Mucosa of rectum (tissue), 2 donors: ENCODE measurements around the gene TBCK.

Source experiments
- H3K27ac ChIP-seq, 2 donors: one replicate each; pipeline ENCODE4 v1.7.0; 2013; ENCODE audit warnings: inconsistent platforms in 2 of 2, low read depth in 2 of 2, low read length in 2 of 2
- H3K27me3 ChIP-seq, 2 donors: one replicate each; pipeline ENCODE4 v1.7.0; 2013; ENCODE audit warnings: low read length in 2 of 2; ENCODE audit not compliant: control insufficient read depth in 2 of 2, insufficient read depth in 2 of 2
- H3K36me3 ChIP-seq, 2 donors: one replicate each; pipeline ENCODE4 v1.7.0; 2013; ENCODE audit warnings: low read length in 2 of 2; ENCODE audit not compliant: control insufficient read depth in 2 of 2, insufficient read depth in 2 of 2
- H3K4me1 ChIP-seq, 2 donors: one replicate each; pipeline ENCODE4 v1.7.0; 2013; ENCODE audit warnings: low read length in 2 of 2, mild to moderate bottlenecking in 1 of 2; ENCODE audit not compliant: control insufficient read depth in 2 of 2, insufficient read depth in 2 of 2
- H3K4me3 ChIP-seq, 2 donors: one replicate each; pipeline ENCODE4 v1.7.0; 2013; ENCODE audit warnings: low read length in 2 of 2
- H3K9ac ChIP-seq, 2 donors: one replicate each; pipeline ENCODE4 v1.7.0; 2013; ENCODE audit warnings: low read length in 2 of 2, low read depth in 1 of 2, mild to moderate bottlenecking in 1 of 2
- H3K9me3 ChIP-seq, 2 donors: one replicate each; pipeline ENCODE4 v1.7.0; 2013; ENCODE audit warnings: low read length in 2 of 2; ENCODE audit not compliant: control insufficient read depth in 2 of 2
- donor health status: healthy.
- donor health status: Normal muscosa, but diverticular disease.

Gene TBCK

DNA sequence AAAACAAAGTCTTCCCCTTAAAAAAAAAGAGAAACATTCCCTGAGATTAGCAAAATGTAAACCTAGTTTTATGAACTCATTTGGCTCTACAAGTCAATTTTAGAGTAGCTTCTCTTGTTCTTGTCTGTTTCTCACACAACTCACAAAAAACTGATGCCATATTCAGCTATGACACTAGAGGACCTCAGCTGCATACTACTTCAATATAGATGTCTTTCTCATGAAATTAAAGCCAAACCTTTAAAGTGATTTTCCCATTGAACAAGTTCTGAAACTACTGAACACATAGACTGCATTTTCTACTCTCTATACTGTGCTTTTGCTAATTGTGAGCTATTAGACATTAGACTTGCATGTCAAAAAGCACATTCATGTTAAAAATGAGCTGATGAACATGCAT is 49.8 kb downstream of the TBCK start:
- Histone ChIP-seq H3K27ac (no peak overlapping the region), H3K27me3 (no peaks in the 10 kb centered on the region), H3K9ac (no peak overlapping the region), H3K4me1 (no peaks in the 10 kb centered on the region), H3K36me3 (no peaks in the 10 kb centered on the region), H3K4me3 (no peak overlapping the region), H3K9me3 (no peaks in the 10 kb centered on the region)

DNA sequence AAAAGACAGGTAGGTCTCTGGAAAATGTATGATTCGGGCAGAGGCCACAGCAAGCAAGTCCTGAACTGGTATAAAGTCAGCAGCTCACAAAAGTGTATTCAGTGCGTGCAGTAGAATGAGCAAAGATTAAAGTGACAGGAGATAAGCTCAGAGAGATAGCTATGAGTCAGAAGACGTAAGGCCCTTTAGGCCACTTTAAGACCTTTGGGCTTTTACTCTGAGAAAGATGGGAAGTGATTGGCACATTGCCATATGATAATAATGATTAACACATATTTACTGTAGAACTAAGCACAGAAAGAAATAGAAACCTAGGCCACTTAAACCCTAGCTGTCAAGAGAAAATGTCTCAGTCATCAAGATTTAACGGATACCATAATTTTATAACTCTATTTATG is 51.7 kb downstream of the TBCK start:
- H3K9ac ChIP-seq: no peak overlapping the region

GRCh38 chr4:106263594-106264330 is 52.2 kb downstream of the TBCK start:
- Histone ChIP-seq H3K27ac (no peak overlapping the region), H3K9ac (no peak overlapping the region), H3K36me3 (no peaks in the 10 kb centered on the region), H3K4me3 (no peak overlapping the region), H3K9me3 (no peaks in the 10 kb centered on the region), H3K27me3 (no peaks in the 10 kb centered on the region), H3K4me1 (no peaks in the 10 kb centered on the region)

More for the DNA sequence above, 51.7 kb downstream of the TBCK start:
- no peak overlapping the region for H3K27ac ChIP-seq
- no peaks in the 10 kb centered on the region for H3K36me3 ChIP-seq
- H3K4me1 ChIP-seq: no peaks in the 10 kb centered on the region
- H3K4me3 ChIP-seq: no peak overlapping the region
- no peaks in the 10 kb centered on the region for H3K27me3 ChIP-seq
- no peaks in the 10 kb centered on the region for H3K9me3 ChIP-seq

DNA sequence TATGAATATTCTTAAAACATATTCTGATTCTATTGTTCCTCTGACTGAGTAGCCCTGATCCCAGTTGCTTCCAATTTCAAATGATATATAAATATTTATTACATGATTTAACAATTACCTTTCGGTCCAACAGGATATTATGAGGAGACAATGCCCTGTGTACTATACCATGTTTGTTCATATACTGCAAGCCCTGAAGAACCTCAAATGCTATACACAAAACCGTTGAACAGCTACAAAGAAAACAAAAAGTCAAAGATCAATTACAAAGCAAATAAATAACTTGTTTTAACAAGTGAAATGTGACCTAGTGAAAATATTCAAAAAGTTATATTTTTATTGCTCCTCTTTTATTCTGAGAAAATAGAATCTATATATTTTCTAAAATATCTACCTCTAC is 54.0 kb downstream of the TBCK start:
- H3K9me3 ChIP-seq: no peaks in the 10 kb centered on the region

GRCh38 chr4:106258145-106259045 is 57.6 kb downstream of the TBCK start:
- H3K4me1 ChIP-seq: no peaks in the 10 kb centered on the region
- H3K27me3 ChIP-seq: no peaks in the 10 kb centered on the region
- H3K36me3 ChIP-seq: peaks cover 0 to 8% of the 10 kb centered on the region in 2 donors
- H3K27ac ChIP-seq: no peak overlapping the region
- no peaks in the 10 kb centered on the region for H3K9me3 ChIP-seq
- no peak overlapping the region for H3K4me3 ChIP-seq
- no peak overlapping the region for H3K9ac ChIP-seq

More for the DNA sequence above, 54.0 kb downstream of the TBCK start:
- no peak overlapping the region for H3K27ac ChIP-seq
- no peak overlapping the region for H3K4me3 ChIP-seq
- no peaks in the 10 kb centered on the region for H3K4me1 ChIP-seq
- H3K36me3 ChIP-seq: no peaks in the 10 kb centered on the region
- no peaks in the 10 kb centered on the region for H3K27me3 ChIP-seq
- no peak overlapping the region for H3K9ac ChIP-seq

- Histone ChIP-seq H3K9ac (no peak overlapping the region), H3K4me3 (no peak overlapping the region), H3K27me3 (no peaks in the 10 kb centered on the region), H3K4me1 (no peaks in the 10 kb centered on the region), H3K36me3 (peaks cover 0 to 8% of the 10 kb centered on the region in 2 donors), H3K9me3 (no peaks in the 10 kb centered on the region), H3K27ac (no peak overlapping the region)
Observed at GRCh38 chr4:106256190-106256589, 59.8 kb downstream of the TBCK start.

DNA sequence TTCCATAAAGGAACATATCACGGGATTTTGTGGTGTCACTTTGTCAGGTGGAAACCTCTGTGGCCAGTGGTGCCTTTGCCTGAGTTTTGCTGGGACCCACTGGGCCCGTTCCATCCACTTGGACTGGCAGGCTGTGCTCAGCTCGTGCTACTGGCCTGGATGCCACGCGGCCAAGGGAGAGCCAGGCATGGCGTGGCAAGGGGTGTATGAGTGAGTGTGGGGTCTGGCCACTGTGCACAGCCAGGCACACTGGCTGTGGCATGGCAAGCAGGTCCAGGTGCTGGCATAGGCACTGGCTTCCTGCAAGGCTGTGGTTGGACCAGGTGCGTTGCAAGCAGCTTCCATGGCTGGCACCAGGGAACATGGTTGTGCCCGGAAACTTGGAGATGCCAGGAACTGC is 60.8 kb downstream of the TBCK start:
- no peak overlapping the region for H3K9ac ChIP-seq
- H3K9me3 ChIP-seq: no peaks in the 10 kb centered on the region
- H3K4me3 ChIP-seq: no peak overlapping the region
- H3K27me3 ChIP-seq: no peaks in the 10 kb centered on the region
- H3K27ac ChIP-seq: no peak overlapping the region
- peaks cover 3 to 8% of the 10 kb centered on the region in 2 donors for H3K36me3 ChIP-seq
- H3K4me1 ChIP-seq: no peaks in the 10 kb centered on the region

DNA sequence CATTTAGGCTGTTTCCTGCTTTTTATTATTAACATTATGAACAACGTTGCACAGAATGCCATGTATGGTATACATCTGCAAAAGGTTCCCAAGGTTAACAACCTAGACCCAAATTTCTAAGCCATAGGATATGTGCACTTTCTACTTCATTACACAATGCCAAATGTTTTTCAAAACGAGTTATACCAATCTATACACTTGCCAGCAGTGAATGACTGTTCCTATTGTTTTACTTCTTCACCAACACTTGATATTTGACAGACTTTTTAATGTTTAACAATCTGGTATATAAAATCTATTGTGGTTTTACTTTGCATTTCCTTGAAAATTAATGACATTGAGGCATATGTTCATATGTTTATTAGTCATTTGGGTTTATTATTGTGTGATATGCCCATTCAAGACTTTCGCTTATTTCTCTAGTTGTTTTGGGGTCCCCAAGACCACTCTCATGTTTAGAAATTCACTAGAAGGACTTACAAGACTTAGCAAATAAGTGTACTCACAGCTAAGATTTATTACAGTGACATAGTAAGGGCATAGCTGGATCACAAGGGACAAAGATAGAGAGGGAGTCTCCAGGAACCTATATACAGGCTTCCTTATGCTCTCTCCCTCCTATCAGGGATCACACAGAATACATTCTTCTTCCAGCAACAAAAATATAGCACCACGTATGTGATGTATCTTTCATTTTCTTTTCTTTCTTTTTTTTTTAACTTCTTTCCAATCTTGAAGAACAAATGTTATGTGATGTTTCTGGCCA is 62.5 kb downstream of the TBCK start:
- no peak overlapping the region for H3K27ac ChIP-seq
- H3K4me1 ChIP-seq: no peaks in the 10 kb centered on the region
- H3K4me3 ChIP-seq: no peak overlapping the region
- no peaks in the 10 kb centered on the region for H3K9me3 ChIP-seq
- peaks cover 10 to 16% of the 10 kb centered on the region in 2 donors for H3K36me3 ChIP-seq
- H3K27me3 ChIP-seq: no peaks in the 10 kb centered on the region
- H3K9ac ChIP-seq: no peak overlapping the region

DNA sequence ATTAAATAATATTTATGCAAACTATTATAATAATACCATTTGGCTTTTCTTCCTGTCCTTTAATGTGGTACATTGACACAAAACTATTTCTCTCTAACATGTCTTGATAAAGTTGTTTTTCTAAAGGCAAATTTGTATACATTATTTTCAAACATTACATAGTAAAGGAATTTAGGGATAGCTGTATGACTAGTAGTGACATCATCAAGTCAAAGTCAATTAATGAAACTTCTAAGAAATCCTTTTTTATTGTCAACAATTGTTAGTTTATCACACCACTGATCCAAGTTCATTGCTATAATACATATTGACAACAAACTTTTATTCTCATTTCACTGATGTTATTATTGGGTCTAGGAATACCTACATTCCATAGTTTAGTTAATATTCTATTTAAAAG is 68.4 kb downstream of the TBCK start:
- Histone ChIP-seq H3K4me1 (no peaks in the 10 kb centered on the region), H3K36me3 (peaks cover 23 to 25% of the 10 kb centered on the region in 2 donors), H3K27ac (no peak overlapping the region), H3K9me3 (no peaks in the 10 kb centered on the region), H3K9ac (no peak overlapping the region), H3K4me3 (no peak overlapping the region), H3K27me3 (no peaks in the 10 kb centered on the region)

DNA sequence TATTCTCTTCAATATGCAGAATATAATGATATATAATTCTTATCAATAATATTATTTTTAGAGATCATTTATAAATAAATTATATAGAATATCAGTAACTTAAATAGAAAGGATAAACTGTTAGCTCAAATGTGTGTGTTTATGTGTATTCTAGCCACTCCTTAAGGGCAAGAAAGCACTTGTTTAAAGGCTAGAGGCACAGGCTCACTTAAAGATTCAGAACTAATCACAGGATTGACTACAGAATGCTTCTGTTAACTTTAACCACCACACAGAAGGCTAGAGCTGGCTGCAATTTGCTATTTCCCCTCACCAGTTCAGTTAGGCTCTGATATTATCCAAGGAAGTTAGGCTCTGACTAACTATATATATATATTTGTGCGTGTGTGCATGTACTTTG is 69.6 kb downstream of the TBCK start:
- H3K9me3 ChIP-seq: no peaks in the 10 kb centered on the region
- no peak overlapping the region for H3K27ac ChIP-seq
- H3K27me3 ChIP-seq: no peaks in the 10 kb centered on the region
- no peaks in the 10 kb centered on the region for H3K4me1 ChIP-seq
- H3K36me3 ChIP-seq: peaks cover 23 to 25% of the 10 kb centered on the region in 2 donors
- H3K4me3 ChIP-seq: no peak overlapping the region
- no peak overlapping the region for H3K9ac ChIP-seq
